GM12891 (cell line): ENCODE measurements around the gene FCRL2. TPM values are rescaled to one million over a fixed set of nuclear protein-coding genes. Genes with fewer than 3 reads are reported as not detected.

ENCODE experiments used
- DNase-seq: peaks from one replicate; pipeline ENCODE4 v3.0.0; 2011; ENCODE audit warnings: low spot score; ENCODE audit not compliant: insufficient read length
- FAIRE-seq: peaks from 2 replicates; lab custom pipeline; 2011; peaks lifted over from hg19 to GRCh38; lab: Jason Lieb, UNC
- PAX5 ChIP-seq: IDR thresholded peaks from 2 replicates; pipeline ENCODE4 v1.6.1; 2011; ENCODE audit warnings: low read length, moderate library complexity, mild to moderate bottlenecking; ENCODE audit not compliant: insufficient read depth, severe bottlenecking
- POLR2A ChIP-seq: IDR thresholded peaks from 2 replicates; pipeline ENCODE4 v1.6.1; 2011; ENCODE audit warnings: low read depth, low read length, control low read depth
- POLR2AphosphoS5 ChIP-seq: IDR thresholded peaks from 2 replicates; pipeline ENCODE4 v1.6.1; 2011; ENCODE audit warnings: low read depth, low read length, control low read depth
- POU2F2 ChIP-seq: IDR thresholded peaks from 2 replicates; pipeline ENCODE4 v1.6.1; 2011; ENCODE audit warnings: low read depth, mild to moderate bottlenecking, control low read depth, low read length, moderate library complexity
- SPI1 ChIP-seq: IDR thresholded peaks from 2 replicates; pipeline ENCODE4 v1.6.1; 2011; ENCODE audit warnings: low read depth, low read length, control low read depth
- TAF1 ChIP-seq: IDR thresholded peaks from 2 replicates; pipeline ENCODE4 v1.6.1; 2011; ENCODE audit warnings: low read depth, low read length, control low read depth
- polyA plus RNA-seq: library from polyadenylated mRNA; unstranded; fragments of >200 nt; gene quantifications from one replicate; pipeline ENCODE4 v1.2.1, GENCODE V29; 2012; ENCODE audit warnings: low read depth, missing spikeins, inconsistent platforms; ENCODE audit not compliant: missing spikeins

Gene FCRL2, protein sequence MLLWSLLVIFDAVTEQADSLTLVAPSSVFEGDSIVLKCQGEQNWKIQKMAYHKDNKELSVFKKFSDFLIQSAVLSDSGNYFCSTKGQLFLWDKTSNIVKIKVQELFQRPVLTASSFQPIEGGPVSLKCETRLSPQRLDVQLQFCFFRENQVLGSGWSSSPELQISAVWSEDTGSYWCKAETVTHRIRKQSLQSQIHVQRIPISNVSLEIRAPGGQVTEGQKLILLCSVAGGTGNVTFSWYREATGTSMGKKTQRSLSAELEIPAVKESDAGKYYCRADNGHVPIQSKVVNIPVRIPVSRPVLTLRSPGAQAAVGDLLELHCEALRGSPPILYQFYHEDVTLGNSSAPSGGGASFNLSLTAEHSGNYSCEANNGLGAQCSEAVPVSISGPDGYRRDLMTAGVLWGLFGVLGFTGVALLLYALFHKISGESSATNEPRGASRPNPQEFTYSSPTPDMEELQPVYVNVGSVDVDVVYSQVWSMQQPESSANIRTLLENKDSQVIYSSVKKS
- 0.09 TPM for polyA plus RNA-seq

DNA sequence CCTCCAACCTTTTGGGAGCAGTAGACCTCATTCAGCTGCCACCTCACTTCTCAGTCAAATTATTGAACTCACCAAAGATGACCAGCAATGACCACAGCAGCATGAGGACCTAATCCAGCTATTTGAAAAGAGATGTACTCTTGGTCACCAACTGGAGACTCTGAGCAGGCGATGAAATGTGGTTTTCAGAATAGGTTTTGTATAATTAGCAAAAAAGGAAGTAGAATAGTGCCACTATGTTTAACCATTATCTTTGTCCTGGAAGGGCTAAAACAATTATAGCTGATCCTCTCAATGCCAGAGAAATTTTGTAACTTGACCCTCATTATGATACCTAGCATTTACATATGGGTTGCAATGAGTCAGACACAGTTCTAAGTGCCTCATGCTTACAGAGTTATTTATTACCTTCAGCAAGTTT is at the start of gene FCRL2:
Gene FCRL2, minus strand, starts transcription at position 162 of the 421 bp plus-strand sequence. Its CDS starts 59 bp downstream, at position 103.
- 0 out of 2 replicates have a peak, but pooled peaks have one; percentile 1 for TF ChIP-seq SPI1
- no peak for TF ChIP-seq POLR2AphosphoS5
- FAIRE-seq (no peak), DNase-seq (no peak)

DNA sequence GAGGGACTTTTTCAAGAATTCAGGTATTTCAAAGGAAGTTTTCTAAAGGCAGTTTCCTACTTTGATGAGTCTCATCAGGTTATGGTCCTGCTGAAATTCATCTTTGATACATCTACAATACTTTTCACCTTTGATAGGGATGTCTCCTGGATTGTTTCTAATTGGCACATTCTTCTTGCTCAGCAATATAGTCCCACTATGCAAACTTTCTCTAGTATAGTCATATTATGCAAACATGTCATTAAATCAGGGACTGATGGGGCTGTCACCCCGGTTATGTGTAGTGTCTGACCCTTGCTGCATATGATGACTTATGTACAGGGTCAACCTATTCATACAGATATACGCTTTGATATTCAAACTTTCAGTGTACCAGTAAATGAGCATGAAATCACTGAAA is 43.4 kb upstream of the FCRL2 start:
- FAIRE-seq: no peak
- TF ChIP-seq POLR2AphosphoS5 (no peak), SPI1 (no peak), POLR2A (no peak), TAF1 (no peak), PAX5 (no peak), POU2F2 (no peak)
- DNase-seq: no peak

GRCh38 chr1:157819896-157820295 is 43.0 kb upstream of the FCRL2 start, which contains the start of gene FCRL1:
Gene FCRL1, minus strand, starts transcription at chr1:157820120. Its CDS starts 83 bp downstream, at chr1:157820037.
- no peak for TF ChIP-seq PAX5
- TF ChIP-seq TAF1: no peak
- no peak for TF ChIP-seq POLR2AphosphoS5
- no peak for TF ChIP-seq SPI1
- no peak for TF ChIP-seq POLR2A
- TF ChIP-seq POU2F2: no peak
- FAIRE-seq (no peak), DNase-seq (no peak)

- FAIRE-seq: no peak
- no peak for DNase-seq
- TF ChIP-seq PAX5 (no peak), SPI1 (no peak), POLR2A (no peak), TAF1 (no peak), POU2F2 (no peak)
Observed at GRCh38 chr1:157819215-157819614, 42.3 kb upstream of the FCRL2 start.

GRCh38 chr1:157813269-157813668 is 36.3 kb upstream of the FCRL2 start:
- FAIRE-seq (no peak), DNase-seq (no peak)
- TF ChIP-seq TAF1 (no peak), POU2F2 (no peak), SPI1 (no peak), POLR2AphosphoS5 (no peak), POLR2A (no peak), PAX5 (no peak)

GRCh38 chr1:157806431-157807149 is 29.7 kb upstream of the FCRL2 start:
- DNase-seq (no peak), FAIRE-seq (peak; percentile 69)
- peak; percentile 87 for TF ChIP-seq SPI1
- no peak for TF ChIP-seq POLR2A

DNA sequence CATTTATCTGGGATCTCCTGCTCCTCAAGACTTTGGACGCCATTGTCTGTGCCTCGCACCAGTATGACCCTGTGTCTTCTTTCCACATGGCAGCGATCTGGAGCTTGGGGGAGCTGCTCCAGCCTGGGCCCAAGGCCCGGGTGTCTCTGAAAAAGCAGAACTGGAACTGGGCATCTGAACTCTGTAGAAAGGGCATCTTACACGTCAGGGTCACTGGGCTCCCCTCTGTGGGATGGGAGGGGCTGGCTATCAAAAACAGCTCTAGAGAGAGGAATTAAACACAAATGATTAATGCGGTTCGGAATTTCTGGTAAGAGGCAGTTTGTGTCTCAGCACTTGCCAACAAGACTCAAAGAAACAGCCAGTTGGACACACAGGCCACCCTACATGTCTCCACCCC is 26.9 kb upstream of the FCRL2 start:
- FAIRE-seq (no peak), DNase-seq (no peak)
- TF ChIP-seq SPI1: peak; percentile 45
- no peak for TF ChIP-seq POLR2A

GRCh38 chr1:157799996-157800395 is 23.1 kb upstream of the FCRL2 start:
- no peak for TF ChIP-seq POLR2AphosphoS5
- TF ChIP-seq SPI1: no peak
- TF ChIP-seq PAX5: no peak
- FAIRE-seq (no peak), DNase-seq (no peak)

GRCh38 chr1:157798211-157798610 is 21.3 kb upstream of the FCRL2 start:
- FAIRE-seq (no peak), DNase-seq (no peak)
- TF ChIP-seq POLR2A (no peak), TAF1 (no peak), PAX5 (no peak), SPI1 (no peak), POU2F2 (no peak), POLR2AphosphoS5 (no peak)

GRCh38 chr1:157785248-157785647 is 8.3 kb upstream of the FCRL2 start:
- FAIRE-seq (no peak), DNase-seq (no peak)
- TF ChIP-seq PAX5 (no peak), POLR2A (no peak), POLR2AphosphoS5 (no peak), SPI1 (no peak), TAF1 (no peak), POU2F2 (no peak)

GRCh38 chr1:157784801-157785200 is 7.9 kb upstream of the FCRL2 start:
- DNase-seq (no peak), FAIRE-seq (no peak)
- no peak for TF ChIP-seq PAX5
- no peak for TF ChIP-seq SPI1
- no peak for TF ChIP-seq TAF1
- TF ChIP-seq POU2F2: no peak
- no peak for TF ChIP-seq POLR2AphosphoS5
- no peak for TF ChIP-seq POLR2A
